ENCODE measurements around the gene DGKD.

DNA sequence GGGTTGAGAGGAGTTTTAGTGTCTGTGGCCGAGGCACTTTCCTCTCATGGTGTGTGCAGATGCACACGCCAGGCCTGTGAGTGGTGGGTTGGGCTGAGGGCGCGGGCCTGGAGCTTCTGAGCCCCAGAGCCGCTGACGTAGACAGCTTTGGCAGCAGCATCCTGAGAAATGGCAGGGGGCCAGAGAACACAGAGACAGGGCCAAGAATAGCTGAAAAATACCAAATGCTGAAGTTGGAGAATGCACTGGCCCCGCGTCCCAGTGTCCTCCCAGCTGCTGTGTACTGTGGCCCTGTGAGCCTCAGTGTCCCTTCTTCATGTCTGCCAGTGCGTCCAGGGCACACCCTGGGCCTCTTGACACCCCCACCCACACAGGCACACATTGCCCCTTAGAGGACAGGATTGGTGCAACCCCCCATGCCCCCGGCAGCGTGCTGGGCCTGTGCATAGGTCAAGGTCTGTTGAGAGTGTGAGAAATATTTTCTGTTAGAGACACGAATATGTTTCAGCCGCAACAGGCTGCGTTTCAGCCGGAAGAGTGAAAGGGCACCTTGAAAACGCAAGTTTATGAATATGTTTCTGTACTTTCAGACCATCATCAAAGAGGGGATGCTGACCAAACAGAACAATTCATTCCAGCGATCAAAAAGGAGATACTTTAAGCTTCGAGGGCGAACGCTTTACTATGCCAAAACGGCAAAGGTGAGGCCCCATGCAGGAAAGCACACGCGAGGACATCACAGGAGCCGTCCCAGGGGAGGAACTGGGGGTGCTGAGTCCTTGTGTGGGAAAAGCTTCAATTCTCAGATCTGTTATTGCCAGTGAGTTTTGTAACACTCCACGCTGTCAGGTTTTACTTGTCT lies 33.6 kb downstream of the DGKD start:
- TF ChIP-seq, protein P1, sequence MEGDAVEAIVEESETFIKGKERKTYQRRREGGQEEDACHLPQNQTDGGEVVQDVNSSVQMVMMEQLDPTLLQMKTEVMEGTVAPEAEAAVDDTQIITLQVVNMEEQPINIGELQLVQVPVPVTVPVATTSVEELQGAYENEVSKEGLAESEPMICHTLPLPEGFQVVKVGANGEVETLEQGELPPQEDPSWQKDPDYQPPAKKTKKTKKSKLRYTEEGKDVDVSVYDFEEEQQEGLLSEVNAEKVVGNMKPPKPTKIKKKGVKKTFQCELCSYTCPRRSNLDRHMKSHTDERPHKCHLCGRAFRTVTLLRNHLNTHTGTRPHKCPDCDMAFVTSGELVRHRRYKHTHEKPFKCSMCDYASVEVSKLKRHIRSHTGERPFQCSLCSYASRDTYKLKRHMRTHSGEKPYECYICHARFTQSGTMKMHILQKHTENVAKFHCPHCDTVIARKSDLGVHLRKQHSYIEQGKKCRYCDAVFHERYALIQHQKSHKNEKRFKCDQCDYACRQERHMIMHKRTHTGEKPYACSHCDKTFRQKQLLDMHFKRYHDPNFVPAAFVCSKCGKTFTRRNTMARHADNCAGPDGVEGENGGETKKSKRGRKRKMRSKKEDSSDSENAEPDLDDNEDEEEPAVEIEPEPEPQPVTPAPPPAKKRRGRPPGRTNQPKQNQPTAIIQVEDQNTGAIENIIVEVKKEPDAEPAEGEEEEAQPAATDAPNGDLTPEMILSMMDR (IDR thresholded peaks at IDR 0.05; ENCODE audit: low read depth, low read length): no peak
- TF ChIP-seq EZH2phosphoT487 (IDR thresholded peaks at IDR 0.05; ENCODE audit: low read depth): no peak

All from OCI-LY3 (cell line).